Measurements from ENCODE around the gene ZNF574.

Gene ZNF574

GRCh38 chr19:42108527-42109389 lies 32.8 kb downstream of the ZNF574 start:
- TF ChIP-seq GABPA (IDR thresholded peaks at IDR 0.05; ENCODE audit: low read depth) (no peak), CTCF (IDR thresholded peaks at IDR 0.05; ENCODE audit: insufficient read depth, low read length) (peak; percentile 100)
- H3K4me3 ChIP-seq (replicated peaks; ENCODE audit: insufficient read depth, low read length), result no peak overlapping the region
- no peak overlapping the region for H3K27ac ChIP-seq (replicated peaks)
- no peaks in the 10 kb centered on the region for H3K27me3 ChIP-seq (ENCODE audit: insufficient read depth, poor library complexity, severe bottlenecking)
- DNase-seq (ENCODE audit: low read depth in 1 of 2, low spot score in 1 of 2), result peak; percentile 72 to 86

DNA sequence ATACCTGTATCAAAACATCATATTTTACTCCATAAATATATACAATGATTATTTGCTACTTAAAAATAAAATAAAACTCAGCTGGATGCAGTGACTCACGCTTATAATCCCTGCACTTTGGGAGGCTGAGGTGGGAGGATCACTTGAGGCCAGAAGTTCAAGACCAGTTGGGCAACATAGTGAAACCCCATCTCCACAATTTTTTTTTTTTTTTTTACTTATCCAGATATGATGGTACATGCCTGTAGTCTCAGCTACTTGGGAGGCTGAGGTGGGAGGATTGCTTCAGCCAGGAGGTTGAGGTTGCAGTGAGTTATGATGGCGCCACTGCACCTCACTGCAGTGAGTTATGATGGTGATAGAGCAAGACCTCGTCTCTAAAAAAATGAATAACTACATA lies 33.9 kb downstream of the ZNF574 start:
- TF ChIP-seq GABPA (IDR thresholded peaks at IDR 0.05; ENCODE audit: low read depth) (no peak), SPI1 (IDR thresholded peaks at IDR 0.05; ENCODE audit: borderline replicate concordance, low read depth) (no peak), POLR2AphosphoS5 (IDR thresholded peaks at IDR 0.05; ENCODE audit: low read depth) (no peak), CTCF (IDR thresholded peaks at IDR 0.05; ENCODE audit: insufficient read depth, low read length) (no peak)
- TF ChIP-seq, protein P1, sequence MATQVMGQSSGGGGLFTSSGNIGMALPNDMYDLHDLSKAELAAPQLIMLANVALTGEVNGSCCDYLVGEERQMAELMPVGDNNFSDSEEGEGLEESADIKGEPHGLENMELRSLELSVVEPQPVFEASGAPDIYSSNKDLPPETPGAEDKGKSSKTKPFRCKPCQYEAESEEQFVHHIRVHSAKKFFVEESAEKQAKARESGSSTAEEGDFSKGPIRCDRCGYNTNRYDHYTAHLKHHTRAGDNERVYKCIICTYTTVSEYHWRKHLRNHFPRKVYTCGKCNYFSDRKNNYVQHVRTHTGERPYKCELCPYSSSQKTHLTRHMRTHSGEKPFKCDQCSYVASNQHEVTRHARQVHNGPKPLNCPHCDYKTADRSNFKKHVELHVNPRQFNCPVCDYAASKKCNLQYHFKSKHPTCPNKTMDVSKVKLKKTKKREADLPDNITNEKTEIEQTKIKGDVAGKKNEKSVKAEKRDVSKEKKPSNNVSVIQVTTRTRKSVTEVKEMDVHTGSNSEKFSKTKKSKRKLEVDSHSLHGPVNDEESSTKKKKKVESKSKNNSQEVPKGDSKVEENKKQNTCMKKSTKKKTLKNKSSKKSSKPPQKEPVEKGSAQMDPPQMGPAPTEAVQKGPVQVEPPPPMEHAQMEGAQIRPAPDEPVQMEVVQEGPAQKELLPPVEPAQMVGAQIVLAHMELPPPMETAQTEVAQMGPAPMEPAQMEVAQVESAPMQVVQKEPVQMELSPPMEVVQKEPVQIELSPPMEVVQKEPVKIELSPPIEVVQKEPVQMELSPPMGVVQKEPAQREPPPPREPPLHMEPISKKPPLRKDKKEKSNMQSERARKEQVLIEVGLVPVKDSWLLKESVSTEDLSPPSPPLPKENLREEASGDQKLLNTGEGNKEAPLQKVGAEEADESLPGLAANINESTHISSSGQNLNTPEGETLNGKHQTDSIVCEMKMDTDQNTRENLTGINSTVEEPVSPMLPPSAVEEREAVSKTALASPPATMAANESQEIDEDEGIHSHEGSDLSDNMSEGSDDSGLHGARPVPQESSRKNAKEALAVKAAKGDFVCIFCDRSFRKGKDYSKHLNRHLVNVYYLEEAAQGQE (IDR thresholded peaks at IDR 0.05; ENCODE audit: insufficient replicate concordance, low read depth), result no peak
- no peak for DNase-seq (ENCODE audit: low read depth in 1 of 2, low spot score in 1 of 2)
- no peak overlapping the region for H3K27ac ChIP-seq (replicated peaks)

DNA sequence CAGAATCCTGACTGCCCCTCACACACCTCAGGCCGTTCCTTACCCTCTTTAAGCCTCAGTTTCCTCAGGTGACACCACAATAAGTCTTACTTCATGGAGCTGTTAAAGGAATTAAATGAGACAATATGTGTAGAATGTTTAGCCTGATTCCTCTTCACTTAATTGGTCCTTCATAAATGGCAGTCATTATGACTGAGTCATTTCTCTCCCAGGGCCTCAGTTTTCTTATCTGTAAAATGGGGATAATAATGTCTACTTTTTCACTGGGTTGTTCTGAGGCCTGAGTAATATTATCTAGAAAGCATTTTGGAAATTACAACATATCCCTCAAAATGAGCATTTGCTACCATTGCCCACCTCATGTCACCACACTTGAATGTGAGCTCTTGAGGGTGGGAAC lies 34.7 kb downstream of the ZNF574 start:
- Histone ChIP-seq H3K27ac (replicated peaks) (no peak overlapping the region), H3K4me3 (replicated peaks; ENCODE audit: insufficient read depth, low read length) (no peak overlapping the region), H3K27me3 (ENCODE audit: insufficient read depth, poor library complexity, severe bottlenecking) (no peaks in the 10 kb centered on the region)
- TF ChIP-seq SPI1 (IDR thresholded peaks at IDR 0.05; ENCODE audit: borderline replicate concordance, low read depth) (no peak), CTCF (IDR thresholded peaks at IDR 0.05; ENCODE audit: insufficient read depth, low read length) (no peak), GABPA (IDR thresholded peaks at IDR 0.05; ENCODE audit: low read depth) (no peak), POLR2AphosphoS5 (IDR thresholded peaks at IDR 0.05; ENCODE audit: low read depth) (no peak)
- TF ChIP-seq, protein P1 (IDR thresholded peaks at IDR 0.05; ENCODE audit: insufficient replicate concordance, low read depth), result no peak
- DNase-seq (ENCODE audit: low read depth in 1 of 2, low spot score in 1 of 2), result no peak

More for the DNA sequence above, 33.9 kb downstream of the ZNF574 start:
- H3K27me3 ChIP-seq (ENCODE audit: insufficient read depth, poor library complexity, severe bottlenecking), result no peaks in the 10 kb centered on the region
- no peak overlapping the region for H3K4me3 ChIP-seq (replicated peaks; ENCODE audit: insufficient read depth, low read length)

Data from HL-60 (cell line).